NCI-H526 (cell line): ENCODE results near the gene P2RY8.
A peak's percentile ranks its signal among the peaks of the same experiment; 100 is the strongest.
"Not testable (repeated sequence)": the region's sequence is repeated elsewhere in the genome, so short reads cannot be mapped to it uniquely, and the experiment has no call there.

Experiments
- DNase-seq, 2 experiments: peaks; one replicate each; lab custom pipeline; 2025; lab: John Stamatoyannopoulos, UW

Gene P2RY8

DNA sequence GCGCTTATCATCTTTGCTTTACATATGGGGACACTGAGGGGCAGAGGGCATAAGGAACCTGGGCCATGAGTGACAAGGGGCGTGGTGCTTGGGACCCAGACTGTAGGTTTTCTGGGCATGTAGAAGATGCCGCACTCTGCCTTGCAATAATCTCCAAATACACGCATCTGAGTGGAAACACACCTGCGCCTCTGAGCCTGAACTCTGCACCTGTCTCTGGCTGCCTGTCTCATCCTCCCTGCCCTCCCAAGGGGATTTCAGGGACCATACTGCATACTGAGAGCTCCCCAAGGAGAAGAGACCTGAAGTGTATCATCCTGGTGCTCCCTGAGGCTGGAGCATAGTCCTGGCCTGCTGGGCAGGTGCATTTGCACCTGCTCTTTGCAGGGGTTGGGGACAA is 49.6 kb downstream of the P2RY8 start:
- no peak for DNase-seq

DNA sequence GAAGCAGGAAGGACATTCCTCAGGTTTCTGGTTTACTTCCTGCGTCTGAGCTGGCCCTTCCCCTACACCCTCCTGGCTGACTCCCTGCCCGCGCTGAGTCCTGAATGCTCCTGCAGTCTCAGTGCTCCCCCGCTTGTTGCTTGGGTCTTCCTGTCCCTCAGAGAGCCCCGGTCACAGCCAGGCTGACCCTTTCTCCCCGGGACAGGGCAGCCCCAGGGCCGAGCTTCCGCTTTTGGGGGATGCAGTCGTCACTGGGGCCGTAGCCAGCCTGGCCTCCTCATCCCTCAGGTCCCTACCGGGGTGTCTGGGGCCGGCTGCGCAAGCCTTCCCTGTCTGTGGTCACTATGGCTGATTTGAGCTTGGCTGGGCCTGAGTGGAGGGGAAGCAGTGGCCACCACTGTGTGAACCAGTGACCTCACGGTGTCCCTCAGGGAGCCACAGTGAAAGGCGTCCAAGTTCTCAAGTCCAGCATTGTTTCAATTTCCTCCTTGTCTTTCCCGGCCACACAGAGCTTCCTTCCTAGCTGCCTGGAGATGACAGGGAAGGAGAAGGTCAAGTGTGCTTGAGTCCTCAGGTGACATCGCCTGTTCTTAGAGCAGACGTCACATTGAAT is 50.1 kb downstream of the P2RY8 start:
- DNase-seq = no peak

DNA sequence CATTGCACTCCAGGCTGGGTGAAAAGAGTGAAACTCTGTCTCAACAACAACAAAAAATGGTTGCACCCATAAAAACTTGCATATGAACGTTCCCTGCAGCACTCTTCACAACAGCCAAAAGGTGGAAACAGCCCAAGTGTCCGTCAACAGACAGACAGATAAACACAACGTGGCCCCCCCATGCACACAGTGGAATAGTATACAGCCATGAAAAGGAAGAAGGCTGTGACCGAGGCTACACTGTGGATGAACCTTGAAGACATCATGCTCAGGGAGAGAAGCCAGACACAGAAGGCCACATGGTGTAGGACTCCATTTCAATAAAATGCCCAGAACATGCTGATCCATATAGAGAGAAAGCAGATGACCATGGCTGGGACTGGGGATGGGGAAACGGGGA is 50.8 kb downstream of the P2RY8 start:
- DNase-seq = no peak

DNA sequence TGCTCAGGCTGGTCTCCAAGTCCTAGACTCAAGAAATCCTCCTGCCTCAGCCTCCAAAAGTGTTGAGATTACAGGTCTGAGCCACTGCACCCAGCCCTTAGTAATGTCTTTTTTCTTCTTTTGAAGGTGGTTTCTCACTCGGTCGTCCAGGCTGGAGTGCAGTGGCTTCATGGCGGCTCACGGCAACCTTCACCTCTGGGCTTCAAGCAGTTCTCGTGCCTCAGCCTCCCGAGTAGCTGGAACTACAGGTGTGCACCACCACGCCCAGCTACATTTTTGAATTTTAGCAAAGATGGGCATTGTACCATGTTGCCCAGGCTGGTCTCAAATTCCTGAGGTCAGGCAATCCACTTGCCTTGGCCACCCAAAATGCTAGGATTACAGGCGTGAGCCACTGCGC is 52.0 kb downstream of the P2RY8 start:
- DNase-seq = no peak

DNA sequence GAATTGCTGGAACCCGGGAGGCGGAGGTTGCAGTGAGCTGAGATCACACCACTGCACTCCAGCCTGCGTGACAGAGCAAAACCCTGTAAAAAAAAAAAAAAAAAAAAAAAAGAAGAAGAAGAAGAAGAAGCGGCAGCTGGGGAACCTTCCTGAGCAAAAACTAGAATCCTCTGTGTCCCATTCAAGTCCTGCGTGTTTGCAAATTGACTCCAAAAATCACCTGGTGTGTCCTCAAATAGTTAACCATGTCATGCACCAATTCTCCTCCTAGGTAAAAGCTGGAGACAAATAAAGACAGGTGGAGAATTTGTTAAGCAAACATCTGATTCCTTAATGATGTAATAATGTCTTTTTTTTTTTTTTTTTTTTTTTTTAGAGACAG is 52.4 kb downstream of the P2RY8 start:
- no peak for DNase-seq

DNA sequence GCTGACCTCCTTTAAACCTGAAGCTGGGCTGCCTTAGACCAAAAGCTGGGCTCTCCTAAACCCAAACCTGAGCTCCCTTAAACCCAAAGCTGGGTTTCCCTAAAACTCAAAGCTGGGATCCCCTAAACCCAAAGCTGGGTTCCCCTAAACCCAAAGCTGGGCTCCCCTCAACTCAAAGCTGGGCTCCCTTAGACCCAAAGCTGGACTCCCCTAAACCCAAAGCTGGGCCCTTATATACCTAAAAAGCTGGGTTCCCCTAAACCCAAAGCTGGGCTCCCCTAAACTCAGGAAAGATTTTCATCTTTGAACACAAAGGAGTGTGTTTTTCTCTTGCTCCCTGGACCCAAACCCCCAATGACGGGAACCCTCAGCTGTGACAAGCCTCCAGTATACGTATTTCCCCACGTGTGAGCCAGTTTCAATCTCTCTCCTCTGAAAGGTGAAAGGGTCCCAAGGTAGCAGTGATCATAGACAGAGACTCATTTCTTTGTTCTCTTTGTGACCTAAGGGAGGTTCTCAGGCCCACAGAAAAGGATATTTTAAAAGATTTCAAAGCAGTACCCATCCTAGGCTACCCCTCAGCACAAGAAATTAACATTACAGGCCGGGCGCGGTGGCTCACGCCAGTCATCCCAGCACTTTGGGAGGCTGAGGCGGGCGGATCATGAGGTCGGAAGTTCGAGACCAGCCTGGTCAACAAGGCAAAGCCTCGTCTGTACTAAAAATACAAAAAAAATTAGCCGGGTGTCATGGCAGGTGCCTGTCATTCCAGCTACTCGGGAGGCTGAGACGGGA is 52.9 kb downstream of the P2RY8 start:
- no peak for DNase-seq

DNA sequence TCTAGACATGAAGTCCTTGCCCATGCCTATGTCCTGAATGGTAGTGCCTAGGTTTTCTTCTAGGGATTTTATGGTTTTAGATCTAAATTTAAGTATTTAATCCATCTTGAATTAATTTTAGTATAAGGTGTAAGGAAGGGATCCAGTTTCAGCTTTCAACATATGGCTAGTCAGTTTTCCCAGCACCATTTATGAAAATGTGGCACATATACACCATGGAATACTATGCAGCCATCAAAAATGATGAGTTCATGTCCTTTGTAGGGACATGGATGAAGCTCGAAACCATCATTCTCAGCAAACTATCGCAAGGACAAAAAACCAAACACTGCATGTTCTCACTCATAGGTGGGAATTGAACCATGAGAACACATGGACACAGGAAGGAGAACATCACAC is 54.5 kb downstream of the P2RY8 start:
- not testable (repeated sequence) for DNase-seq

DNA sequence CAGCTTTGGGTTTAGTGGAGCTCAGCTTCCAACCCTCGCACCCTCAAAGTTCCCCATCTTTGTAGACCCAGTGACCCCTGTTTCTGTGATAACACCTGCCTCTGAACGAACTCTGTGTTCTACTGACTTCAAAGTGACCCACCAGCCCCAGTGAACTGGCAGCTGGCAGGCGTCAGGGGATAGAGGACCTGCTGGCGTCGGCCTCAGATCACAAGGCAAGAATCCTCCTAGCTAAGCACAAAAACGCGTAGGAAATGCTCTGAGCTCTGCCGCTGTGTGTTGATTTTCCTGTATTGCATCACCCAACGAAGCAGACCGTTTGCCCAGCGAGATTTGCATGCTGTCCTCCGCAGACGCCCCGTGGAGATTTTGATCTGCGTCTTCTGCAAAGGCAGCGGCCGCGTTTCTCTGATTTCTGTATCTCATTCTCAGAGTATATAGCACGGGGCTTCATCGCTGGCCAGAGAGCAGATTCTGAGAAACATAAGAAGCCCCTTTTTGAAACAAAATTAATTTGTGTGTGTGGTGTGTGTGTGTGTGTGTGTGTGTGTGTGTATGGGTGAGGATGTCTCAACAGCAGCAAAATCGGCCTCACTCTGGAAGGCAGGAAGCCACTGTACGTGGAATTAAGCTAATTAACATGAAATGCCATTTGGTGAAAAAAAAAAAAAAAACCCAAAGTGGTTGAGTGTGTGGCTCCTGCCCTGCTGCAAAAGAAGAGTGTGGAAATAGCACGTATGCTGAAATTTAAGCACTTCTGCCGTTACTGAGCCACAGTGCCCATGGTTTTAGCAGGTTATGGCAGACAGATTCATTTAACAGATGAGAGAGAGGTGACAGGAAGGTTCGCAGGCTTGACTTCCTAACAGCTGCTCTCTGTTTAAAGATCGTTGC is 55.1 kb downstream of the P2RY8 start:
- no peak for DNase-seq

DNA sequence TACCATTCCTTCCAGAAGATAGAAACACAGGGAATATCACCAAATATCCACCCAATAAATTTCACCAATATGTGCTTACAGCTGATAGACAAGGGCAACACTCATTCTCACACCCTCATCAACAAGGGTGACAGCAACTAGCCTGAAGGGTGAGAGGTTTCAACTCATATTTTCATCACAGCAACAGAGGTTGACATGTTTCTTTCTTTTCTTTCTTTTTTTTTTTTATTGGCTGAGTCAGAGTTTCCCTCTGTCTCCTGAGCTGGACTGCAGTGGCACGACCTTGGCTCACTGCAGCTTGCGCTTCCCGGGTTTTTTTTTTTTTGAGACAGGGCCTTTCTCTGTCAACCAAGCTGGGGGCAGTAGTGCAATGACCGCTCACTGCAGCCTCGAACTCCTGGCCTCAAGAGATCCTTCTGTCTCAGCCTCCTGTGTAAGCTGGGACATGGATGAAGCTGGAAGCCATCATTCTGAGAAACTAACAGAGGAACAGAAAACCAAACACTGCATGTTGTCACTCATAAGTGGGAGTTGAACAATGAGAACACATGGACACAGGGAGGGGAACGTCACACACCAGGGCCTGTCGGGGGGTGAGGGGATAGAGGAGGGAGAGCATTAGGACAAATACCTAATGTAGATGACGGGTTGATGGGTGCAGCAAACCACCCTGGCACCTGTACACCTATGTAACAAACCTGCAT is 56.8 kb downstream of the P2RY8 start:
- DNase-seq = no peak

DNA sequence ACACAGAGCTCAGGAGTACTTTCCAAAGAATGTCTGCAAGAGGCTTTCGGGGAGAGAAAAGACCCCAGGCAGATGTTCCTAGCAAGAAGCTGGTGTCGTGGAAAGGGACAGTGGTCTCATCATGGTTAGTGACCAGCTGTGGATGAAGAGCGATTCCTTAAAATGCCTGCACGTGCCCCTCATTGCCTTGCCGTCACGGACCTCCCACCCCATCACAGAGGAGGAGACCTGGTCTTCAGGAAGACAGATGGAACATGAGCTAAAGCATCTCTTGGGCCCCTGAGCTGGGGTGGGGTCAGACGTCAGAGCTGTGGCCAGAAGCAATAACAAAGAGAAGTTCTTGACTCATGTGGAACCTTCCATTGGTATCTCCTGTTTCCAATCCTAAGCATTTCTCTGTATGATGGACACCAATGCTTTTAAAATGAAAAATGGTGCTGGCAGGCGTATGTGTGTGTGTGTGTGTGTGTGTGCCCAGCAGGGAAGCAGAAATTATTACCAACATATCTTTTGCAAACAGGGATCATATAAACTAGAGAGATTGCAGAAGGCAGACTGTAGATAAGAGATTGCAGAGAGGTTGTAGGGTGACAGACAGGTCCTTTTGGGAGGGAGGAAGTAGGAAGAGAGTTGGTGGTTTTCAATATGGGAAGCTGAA is 59.1 kb downstream of the P2RY8 start:
- no peak for DNase-seq

DNA sequence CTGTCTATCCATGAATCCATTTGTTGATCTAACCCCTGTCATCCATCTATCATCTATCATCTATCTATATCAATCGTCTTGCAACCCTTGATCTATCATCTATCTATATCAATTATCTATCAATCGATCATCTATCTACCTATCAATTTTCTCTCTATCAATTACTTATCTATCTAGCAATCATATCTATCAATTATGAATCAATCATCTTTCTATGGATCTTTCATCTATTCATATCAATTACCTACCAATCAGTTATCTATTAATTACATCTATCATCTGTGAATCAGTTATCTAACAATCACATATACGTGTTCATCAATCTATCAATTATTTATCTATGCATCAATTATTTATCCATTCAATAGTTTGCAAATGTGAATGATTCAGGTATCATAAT is 59.8 kb downstream of the P2RY8 start:
- DNase-seq = no peak

DNA sequence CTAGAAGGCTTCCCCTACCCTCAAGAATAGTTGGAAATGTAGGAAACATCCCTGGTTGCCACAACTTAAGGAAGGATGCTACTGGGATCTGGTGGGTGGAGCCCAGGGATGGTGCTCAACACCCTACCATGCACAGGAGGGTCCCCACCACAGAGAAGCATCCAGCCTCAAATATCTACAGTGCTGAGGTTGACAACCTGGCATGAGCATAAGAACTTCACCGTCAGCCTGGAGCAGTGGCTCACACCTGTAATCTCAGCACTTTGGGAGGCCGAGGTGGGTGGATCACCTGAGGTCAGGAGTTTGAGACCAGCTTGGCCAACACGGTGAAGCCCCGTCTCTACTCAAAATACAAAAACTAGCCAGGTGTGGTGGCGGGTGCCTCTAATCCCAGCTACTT is 60.3 kb downstream of the P2RY8 start:
- no peak for DNase-seq

DNA sequence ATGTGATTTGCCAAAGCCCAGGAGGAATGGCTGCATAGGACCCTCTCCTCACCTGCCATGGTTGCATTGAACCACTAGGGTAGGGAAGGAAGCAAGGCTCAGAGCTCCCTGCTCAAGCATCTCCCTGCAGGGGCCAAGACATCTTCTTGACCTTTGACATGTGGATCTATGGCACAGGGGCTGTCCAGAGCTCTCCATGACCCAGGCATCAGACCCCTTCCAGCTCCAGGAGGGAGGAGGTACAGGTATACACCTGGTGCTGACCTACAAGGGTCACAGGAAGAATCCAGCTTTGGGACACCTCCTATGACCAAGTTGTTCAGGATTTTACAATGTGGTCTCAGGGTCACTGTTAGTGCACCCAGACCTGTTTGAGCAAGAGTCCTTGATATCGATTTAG is 61.1 kb downstream of the P2RY8 start:
- DNase-seq = no peak

DNA sequence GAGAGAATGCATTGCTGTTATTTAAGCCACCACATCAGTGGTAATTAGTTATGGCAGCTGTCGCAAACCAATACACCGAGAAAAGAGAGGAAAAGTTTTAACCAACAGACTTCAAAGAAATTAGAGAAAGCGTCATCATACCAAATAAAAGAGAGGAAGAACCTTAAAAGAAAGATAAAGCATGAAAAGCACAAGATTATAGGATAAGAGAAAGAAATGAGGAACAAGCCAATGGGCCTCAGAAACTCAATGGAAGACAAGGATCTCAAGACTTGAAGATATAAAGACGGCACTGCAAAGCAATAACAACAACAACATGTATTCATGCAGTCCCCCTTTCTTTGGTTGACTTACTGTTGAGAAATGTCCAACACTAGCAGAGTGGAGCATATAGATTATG is 61.5 kb downstream of the P2RY8 start:
- no peak for DNase-seq

DNA sequence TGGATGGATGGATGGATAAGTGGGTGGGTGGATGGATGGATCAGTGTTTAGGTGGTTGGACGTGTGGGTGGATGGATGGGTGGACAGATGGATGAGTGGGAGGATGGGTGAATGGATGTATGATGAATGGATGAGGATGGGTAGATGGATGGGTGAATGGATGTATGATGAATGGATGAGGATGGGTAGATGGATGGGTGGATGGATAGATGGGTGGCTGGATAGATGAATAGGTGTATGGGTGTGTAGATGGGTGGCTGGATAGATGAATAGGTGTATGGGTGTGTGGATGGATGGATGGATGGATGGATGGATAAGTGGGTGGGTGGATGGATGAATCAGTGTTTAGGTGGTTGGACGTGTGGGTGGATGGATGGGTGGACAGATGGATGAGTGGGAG is 62.4 kb downstream of the P2RY8 start:
- not testable (repeated sequence) for DNase-seq

DNA sequence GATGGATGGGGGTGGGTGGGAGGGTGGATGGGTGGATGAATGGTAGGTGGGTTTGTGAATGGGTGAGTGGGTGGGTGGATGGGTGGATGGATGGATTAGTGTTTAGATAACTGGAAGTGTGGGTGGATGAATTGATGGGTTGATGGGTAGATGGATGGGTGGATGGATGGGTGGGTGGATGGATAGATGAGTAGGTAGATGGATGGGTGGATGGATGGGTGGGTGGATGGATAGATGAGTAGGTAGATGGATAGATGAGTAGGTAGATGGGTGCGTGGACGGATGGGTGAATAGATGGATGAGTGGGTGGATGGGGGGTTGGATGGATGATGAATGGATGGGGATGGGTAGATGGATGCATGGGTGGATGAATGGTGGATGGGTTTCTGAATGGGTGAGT is 64.0 kb downstream of the P2RY8 start:
- DNase-seq = no peak

DNA sequence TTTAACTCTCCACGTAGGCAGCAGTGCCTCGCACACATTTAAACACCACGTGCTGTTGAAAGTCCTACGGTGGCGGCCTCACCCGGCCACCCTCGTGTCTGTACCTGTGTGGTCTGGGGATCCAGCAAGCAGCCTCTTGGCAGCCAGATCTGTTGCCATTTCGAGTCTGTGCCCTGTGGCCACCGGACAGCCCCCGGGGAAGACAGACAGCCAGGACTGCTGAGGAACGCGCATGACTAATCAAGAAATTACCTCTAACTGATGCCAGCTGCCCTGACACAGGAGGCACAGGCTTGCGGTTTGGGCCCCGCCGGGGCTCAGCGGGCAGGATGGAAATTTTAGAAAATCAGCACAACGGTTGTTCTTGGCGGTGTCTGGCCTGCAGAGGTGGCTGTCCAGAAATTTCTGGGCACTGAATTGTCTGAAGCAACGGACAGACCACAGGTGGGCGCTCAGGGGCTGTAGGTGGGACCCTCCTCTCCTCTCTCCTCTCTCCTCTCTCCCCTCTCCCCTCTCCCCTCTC is 68.7 kb downstream of the P2RY8 start:
- DNase-seq = peak; percentile 89 to 95

DNA sequence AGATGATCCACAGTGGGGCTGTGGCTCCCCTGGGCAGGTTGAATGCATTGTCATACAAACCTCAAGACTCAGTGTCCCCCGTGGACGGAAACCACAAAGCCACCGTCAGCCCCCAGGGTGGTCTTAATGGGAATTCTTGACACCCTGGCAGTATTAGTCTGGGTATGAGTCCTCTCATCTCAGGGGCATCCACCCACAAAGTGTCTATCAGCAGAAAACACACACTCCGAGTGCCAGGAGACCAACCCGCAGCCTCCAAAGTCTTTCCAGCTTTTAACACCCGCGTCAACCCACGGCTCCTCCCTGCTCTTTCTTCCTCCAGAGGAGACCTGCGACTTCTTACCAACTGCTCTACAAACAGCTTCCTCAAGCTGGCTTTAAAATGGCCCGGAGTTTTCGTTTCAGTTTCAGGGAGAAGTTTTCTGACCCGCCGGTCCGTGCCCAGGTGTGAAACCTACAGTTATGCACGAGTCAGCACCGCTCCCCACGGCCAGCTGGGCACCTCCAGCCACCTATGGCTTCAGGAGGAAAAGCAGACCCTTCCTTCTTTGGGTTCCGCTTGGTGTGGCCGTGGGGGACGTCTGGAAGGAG is 69.9 kb downstream of the P2RY8 start:
- DNase-seq = no peak

DNA sequence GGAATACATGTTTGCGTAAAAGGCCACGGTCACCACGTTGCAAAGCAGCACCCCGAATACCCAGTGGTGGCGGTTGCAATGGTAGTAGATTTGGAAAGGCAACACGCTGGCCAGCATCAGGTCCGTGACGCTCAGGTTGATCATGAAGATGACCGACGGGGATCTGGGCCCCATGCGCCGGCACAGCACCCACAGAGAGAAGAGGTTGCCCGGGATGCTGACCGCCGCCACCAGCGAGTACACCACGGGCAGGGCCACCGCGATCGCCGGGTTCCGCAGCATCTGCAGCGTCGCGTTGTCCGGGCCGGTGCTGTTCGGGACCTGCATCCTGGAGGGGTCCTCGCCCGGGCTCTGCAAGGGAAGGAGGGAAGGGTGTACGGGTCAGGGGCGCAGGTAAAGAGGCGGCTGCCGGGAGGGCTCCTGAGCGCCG is 70.7 kb downstream of the P2RY8 start:
- no peak for DNase-seq

DNA sequence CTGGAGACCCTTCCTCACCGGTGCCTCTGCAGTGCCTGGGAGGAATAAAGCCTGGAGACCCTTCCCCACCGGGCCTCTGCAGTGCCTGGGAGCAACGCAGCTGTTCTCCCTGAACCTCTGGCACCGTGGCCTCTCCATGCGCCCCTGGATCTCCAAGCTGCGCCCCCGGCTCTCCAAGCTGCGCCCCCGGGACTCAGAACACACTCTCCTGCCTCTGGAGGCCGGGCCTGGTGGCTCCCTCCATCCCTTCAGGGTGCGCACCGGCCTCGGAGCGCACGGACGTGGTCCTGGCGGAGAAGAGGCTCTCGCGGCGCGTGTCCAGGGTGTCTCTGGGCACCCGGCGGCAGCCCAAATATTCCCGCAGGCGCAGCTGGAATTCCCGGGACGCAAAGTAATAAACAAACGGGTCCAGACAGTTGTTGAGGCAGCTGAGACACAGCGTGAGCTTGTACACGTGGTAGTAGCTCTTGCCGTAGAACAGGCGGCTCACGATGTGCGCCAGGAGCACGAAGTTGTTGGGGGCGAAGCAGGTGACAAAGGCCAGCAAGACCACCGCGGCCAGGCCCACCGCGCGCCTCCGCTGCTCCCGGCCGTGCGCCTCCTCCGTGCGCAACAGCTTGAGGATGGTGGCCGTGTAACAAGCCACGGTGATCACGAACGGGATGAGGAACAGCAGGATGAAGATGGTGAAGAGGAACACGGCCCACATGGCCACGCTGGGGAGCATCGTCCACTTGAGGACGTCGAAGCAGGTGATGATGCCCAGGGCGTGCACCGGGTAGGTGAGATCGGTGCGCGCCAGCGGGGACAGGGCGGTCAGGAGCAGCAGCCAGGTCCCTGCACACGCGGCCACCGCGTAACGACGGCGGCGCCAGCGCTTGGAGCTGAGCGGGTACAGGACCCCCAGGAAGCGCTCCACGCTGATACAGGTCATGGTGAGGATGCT is 71.4 kb downstream of the P2RY8 start:
- no peak for DNase-seq
